KG1 (cell line): ENCODE data around the gene POMT1.

Source experiments
- DNase-seq: peaks from one replicate; lab custom pipeline; 2025; lab: John Stamatoyannopoulos, UW

POMT1 gene

DNA sequence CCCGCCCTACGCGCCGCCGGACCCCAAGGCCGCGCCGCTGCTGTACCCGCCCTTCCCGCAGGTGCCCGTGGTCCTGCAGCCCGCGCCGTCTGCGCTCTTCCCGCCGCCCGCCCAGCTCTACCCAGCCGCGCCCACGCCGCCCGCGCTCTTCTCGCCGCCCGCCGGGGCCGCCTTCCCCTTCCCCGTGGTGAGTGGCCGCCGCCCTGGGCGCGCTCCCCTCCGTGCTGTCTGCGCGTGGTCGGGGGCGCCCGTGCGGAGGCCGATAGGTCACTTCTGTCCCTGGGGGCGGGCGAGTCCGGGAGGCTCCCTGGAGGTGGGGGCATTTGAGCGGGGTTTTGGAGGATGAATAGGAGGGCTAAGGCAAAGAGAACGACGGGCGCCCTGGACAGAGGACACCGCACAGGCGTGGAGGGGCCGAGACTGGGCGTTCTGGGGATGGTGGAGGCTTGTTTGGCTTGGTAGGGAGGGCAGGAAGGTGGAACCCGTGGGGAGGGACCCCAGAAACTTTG, 52.2 kb downstream of the POMT1 start:
- DNase-seq = no peak

DNA sequence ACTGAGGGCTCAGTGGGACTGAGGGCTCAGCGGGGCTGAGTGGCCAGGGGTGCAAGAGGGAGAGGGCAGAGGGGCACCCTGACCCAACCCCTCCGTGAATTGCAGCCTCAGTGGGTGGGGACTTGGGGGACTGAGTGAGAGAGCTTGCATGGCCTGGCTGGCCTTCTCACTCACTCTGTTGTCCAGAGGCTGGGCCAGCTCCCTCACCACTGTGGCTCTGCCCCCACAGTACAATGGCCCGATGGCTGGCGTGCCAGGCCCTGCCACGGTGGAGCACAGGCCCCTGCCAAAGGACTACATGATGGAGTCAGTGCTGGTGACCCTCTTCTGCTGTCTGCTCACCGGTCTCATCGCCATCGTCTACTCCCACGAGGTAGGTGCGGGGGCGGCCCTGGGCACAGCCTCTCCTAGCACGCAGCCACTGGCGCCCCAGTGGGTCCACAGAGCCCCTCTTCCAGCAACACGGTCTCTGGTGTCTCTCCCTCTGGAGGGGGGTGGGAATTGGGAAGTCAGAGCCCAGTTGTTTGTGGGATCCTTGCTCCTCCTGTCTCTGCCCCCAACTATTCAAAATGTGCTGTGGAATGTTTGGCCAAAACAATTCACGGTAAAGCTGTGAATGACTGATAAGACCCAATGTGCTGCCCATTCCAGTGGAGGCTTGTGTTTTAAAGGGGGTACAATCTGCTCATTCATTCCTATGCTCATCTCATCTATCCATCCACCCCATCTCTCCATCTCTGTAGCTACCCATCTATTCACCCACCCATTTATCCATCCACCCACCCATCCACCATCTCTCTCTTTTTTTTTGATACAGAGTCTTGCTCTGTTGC, 53.3 kb downstream of the POMT1 start:
- DNase-seq = no peak

GRCh38 chr9:131557855-131558548, 55.3 kb downstream of the POMT1 start:
- DNase-seq = no peak

- no peak for DNase-seq
Observed at GRCh38 chr9:131559421-131560000, 56.8 kb downstream of the POMT1 start.

GRCh38 chr9:131562032-131562959, 59.6 kb downstream of the POMT1 start:
- DNase-seq = no peak

DNA sequence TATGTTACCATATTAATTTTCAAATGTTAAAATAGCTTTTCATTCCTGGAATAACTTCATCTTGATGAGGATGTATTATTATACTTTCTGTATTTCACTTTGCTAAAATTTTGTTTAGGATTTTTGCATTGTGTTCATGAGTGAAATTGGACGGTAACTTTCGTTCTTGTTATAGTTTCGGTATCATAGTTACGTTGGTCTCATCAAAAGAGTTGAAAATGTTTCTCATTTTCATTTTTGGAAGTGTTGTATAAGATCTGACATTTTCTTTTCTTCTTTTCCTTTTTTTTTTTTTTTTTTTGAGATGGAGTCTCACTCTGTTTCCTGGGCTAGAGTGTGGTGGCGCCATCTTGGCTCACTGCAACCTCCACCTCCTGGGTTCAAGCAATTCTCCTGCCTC, 62.7 kb downstream of the POMT1 start:
- DNase-seq = no peak

DNA sequence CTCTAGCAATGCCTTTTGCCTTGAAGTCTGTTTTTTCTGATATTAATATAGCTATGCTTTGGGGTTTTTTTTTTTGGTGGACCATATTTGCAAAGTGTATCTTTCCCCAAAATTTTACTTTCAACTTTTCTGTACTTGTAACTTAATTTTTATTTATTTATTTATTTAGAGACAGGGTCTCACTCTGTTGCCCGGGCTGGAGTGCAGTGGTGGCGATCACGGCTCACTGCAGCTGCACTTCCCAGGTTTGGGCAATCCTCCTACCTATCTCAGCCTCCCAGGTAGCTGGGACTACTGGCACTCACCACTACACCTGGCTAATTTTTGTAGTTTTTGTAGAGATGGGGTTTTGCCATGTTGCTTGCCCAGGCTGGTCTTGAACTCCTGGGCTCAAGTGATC, 63.4 kb downstream of the POMT1 start:
- no peak for DNase-seq

GRCh38 chr9:131567910-131568309, 65.2 kb downstream of the POMT1 start:
- no peak for DNase-seq
